Measurements from ENCODE around the gene FOXR1. TPM values are rescaled to one million over a fixed set of nuclear protein-coding genes. Genes with fewer than 3 reads are reported as not detected.

FOXR1 gene
- total and polyA plus RNA-seq, 2 donors (not counting 3 experiments of a cell fraction or from before 2014, with no cell fraction given): not detected

GRCh38 chr11:119023741-119024140, 52.2 kb downstream of the FOXR1 start:
- DNase-seq (ENCODE audit: low read depth, low spot score) (no peak), FAIRE-seq (no peak)
- H3K4me1 ChIP-seq (ENCODE audit: control insufficient read depth, extremely low read depth, insufficient read depth, low read length): peaks cover 19% of the 10 kb centered on the region
- H4K20me1 ChIP-seq (replicated peaks; ENCODE audit: control insufficient read depth, extremely low read depth, insufficient read depth, low read length): no peaks in the 10 kb centered on the region
- POLR2A ChIA-PET: no interaction called here
- H3K27ac ChIP-seq (ENCODE audit: insufficient read depth, low read depth, low read length): no peak overlapping the region
- TF ChIP-seq, protein P1, sequence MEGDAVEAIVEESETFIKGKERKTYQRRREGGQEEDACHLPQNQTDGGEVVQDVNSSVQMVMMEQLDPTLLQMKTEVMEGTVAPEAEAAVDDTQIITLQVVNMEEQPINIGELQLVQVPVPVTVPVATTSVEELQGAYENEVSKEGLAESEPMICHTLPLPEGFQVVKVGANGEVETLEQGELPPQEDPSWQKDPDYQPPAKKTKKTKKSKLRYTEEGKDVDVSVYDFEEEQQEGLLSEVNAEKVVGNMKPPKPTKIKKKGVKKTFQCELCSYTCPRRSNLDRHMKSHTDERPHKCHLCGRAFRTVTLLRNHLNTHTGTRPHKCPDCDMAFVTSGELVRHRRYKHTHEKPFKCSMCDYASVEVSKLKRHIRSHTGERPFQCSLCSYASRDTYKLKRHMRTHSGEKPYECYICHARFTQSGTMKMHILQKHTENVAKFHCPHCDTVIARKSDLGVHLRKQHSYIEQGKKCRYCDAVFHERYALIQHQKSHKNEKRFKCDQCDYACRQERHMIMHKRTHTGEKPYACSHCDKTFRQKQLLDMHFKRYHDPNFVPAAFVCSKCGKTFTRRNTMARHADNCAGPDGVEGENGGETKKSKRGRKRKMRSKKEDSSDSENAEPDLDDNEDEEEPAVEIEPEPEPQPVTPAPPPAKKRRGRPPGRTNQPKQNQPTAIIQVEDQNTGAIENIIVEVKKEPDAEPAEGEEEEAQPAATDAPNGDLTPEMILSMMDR (IDR thresholded peaks at IDR 0.05; ENCODE audit: extremely low read depth in 1 of 2, insufficient read depth in 1 of 2, low read depth in 1 of 2, low read length in 2 of 2): no peak
- TF ChIP-seq JUN (IDR thresholded peaks at IDR 0.05; ENCODE audit: borderline replicate concordance, insufficient read depth, insufficient read length, low read depth) (no peak), POLR2A (IDR thresholded peaks at IDR 0.05; ENCODE audit: low read depth, low read length) (no peak), MYC (IDR thresholded peaks at IDR 0.05; ENCODE audit: low read depth, low read length) (no peak), GATA2 (IDR thresholded peaks at IDR 0.05; ENCODE audit: insufficient read depth, insufficient read length, low read depth, low read length) (no peak), POLR2AphosphoS5 (IDR thresholded peaks at IDR 0.05; ENCODE audit: insufficient read depth, low read depth, low read length) (no peak), FOS (IDR thresholded peaks at IDR 0.05; ENCODE audit: borderline replicate concordance, insufficient read depth, low read length) (no peak), EZH2 (IDR thresholded peaks at IDR 0.05; ENCODE audit: borderline replicate concordance, low read depth, low read length, severe bottlenecking) (no peak)
- TF ChIP-seq, protein P2, sequence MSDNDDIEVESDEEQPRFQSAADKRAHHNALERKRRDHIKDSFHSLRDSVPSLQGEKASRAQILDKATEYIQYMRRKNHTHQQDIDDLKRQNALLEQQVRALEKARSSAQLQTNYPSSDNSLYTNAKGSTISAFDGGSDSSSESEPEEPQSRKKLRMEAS (IDR thresholded peaks at IDR 0.05; ENCODE audit: insufficient read depth, insufficient read length): no peak
- no peak overlapping the region for H3K4me3 ChIP-seq (replicated peaks in 1 of 3; ENCODE audit: insufficient read depth in 1 of 3, low read depth in 1 of 3, low read length in 3 of 3)
- H3K4me2 ChIP-seq (ENCODE audit: insufficient read depth, low read length): no peak overlapping the region
- H3K79me2 ChIP-seq (ENCODE audit: control insufficient read depth, insufficient read depth, low read length): peaks cover 16% of the 10 kb centered on the region
- peaks cover 6 to 19% of the 10 kb centered on the region in 2 experiments for H3K36me3 ChIP-seq (ENCODE audit: control insufficient read depth in 2 of 2, extremely low read depth in 1 of 2, insufficient read depth in 2 of 2, low read length in 2 of 2)
- H3K27me3 ChIP-seq (ENCODE audit: control insufficient read depth in 2 of 2, insufficient read depth in 2 of 2, low read length in 2 of 2): no peaks in the 10 kb centered on the region
- no TSS peak for BruUV-seq (replicated peaks)
- no peaks in the 10 kb centered on the region for H3K9me3 ChIP-seq (replicated peaks; ENCODE audit: control insufficient read depth, insufficient read depth, low read length)
- H2AFZ ChIP-seq (ENCODE audit: low read depth, low read length): no peak overlapping the region
- no peak overlapping the region for H3K9ac ChIP-seq (replicated peaks; ENCODE audit: extremely low read depth, insufficient read depth, low read length)
- intact Hi-C loops (cut with micrococcal nuclease): no loop called here
- dilution Hi-C loops (cut with MboI; ENCODE audit: extremely low pct_ligation_motif_present, low sequenced_read_pairs): no loop called here
- CTCF ChIA-PET: interaction anchor here (1.1 kb wide), 1 partner anchor 26 kb away, joined by 3 read pairs; no protein-coding TSS in a partner anchor
- no peaks in the 10 kb centered on the region for H3K9me1 ChIP-seq (replicated peaks; ENCODE audit: control insufficient read depth, extremely low read depth, insufficient read depth, low read length)

All from endothelial cell of umbilical vein (primary cell).